Measurements from ENCODE around the gene GIT1. TPM values are rescaled to one million over a fixed set of nuclear protein-coding genes. Genes with fewer than 3 reads are reported as not detected.

GIT1 gene
- total RNA-seq, 6 experiments from 2014 or later = 24.1 to 29.7 (median 28.7) TPM

GRCh38 chr17:29566473-29567303 lies 22.8 kb downstream of the GIT1 start, which contains the start of gene ABHD15:
Gene ABHD15, minus strand, starts transcription at chr17:29567037. Its CDS starts 71 bp downstream, at chr17:29566966.
- Mint-ChIP-seq H3K36me3 (ENCODE audit: low read depth) (peaks cover 5% of the 10 kb centered on the region; the same call in 1 of the 2 replicates), H3K4me3 (peak within 1 kb of the TSS; percentile 96), H3K27ac (peak within 1 kb of the TSS; percentile 89), H3K4me1 (ENCODE audit: low read depth) (peaks cover 15% of the 10 kb centered on the region), H3K27me3 (ENCODE audit: insufficient read depth) (no peaks in the 10 kb centered on the region; the same call in 1 of the 2 replicates), H3K9me3 (no peaks in the 10 kb centered on the region)
- TF ChIP-seq, protein P1, sequence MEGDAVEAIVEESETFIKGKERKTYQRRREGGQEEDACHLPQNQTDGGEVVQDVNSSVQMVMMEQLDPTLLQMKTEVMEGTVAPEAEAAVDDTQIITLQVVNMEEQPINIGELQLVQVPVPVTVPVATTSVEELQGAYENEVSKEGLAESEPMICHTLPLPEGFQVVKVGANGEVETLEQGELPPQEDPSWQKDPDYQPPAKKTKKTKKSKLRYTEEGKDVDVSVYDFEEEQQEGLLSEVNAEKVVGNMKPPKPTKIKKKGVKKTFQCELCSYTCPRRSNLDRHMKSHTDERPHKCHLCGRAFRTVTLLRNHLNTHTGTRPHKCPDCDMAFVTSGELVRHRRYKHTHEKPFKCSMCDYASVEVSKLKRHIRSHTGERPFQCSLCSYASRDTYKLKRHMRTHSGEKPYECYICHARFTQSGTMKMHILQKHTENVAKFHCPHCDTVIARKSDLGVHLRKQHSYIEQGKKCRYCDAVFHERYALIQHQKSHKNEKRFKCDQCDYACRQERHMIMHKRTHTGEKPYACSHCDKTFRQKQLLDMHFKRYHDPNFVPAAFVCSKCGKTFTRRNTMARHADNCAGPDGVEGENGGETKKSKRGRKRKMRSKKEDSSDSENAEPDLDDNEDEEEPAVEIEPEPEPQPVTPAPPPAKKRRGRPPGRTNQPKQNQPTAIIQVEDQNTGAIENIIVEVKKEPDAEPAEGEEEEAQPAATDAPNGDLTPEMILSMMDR (IDR thresholded peaks at IDR 0.05) = no peak
- DNase-seq = peak; percentile 25

DNA sequence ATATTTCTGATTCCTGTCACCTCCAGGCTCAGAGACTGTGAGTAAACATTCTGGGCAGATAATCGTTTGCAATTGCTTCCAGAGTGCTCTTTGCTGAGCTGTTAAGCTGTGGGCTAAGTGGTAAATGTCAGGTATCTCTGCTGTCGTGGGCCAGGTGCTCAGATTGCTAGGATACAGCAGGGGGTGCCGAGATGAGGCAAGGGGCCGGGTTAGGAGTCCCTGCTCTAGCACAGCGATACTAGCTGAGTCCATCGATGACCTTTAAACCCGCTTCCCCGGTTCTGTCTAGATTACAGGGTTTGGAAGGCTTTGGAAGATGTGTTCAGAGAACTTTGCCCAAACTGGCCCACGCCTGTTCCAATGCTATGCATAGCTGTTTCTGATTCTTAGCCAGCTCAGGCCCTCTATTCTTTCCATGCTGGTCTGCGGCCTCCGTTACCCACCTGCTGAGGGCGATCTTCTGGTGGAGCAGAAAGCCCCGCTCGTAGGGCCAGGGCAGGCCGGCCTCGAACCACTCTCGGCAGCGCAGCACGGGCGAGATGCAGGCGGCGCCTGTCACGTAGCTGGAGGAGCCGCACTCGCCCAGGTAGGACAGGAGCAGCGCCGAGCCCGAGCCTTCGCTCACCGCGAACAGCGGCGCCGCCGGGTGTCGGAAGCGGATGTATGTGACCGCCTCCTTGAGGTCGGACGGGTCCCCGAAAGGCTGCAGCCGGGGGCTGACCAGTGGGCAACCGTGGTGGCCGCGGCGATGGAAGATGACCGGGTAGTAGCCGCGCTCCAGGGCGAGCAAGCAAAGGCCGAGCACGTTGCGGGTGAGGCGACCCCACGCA lies 23.6 kb downstream of the GIT1 start:
- no peaks in the 10 kb centered on the region for H3K9me3 Mint-ChIP-seq
- TF ChIP-seq, protein P1 (IDR thresholded peaks at IDR 0.05) = no peak; the same call in 1 of the 2 replicates
- peaks cover 4% of the 10 kb centered on the region; the same call in 1 of the 2 replicates for H3K36me3 Mint-ChIP-seq (ENCODE audit: low read depth)
- H3K27ac Mint-ChIP-seq = no peak overlapping the region
- H3K4me1 Mint-ChIP-seq (ENCODE audit: low read depth) = peaks cover 13% of the 10 kb centered on the region
- DNase-seq = no peak
- no peaks in the 10 kb centered on the region; the same call in 1 of the 2 replicates for H3K27me3 Mint-ChIP-seq (ENCODE audit: insufficient read depth)
- H3K4me3 Mint-ChIP-seq = no peak overlapping the region

DNA sequence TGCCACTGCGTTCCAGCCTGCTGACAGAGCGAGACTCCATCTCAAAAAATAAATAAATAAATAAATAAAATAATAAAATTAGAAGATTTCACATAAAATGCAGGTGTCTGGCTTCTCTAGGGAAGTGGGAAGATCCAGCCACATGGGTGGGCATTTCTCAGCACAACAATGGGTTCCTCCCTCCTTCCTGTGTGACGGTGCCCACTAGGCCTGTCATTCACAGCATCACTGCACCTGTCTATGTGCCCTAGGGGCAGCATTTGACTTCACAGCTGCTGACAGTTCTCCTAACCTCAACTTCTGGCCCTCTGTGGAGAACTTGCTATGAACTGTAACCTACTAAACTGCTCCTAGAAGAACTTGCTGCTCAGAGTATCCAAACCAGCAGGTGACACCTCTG lies 25.6 kb downstream of the GIT1 start:
- no peak overlapping the region for H3K4me3 Mint-ChIP-seq
- H3K4me1 Mint-ChIP-seq (ENCODE audit: low read depth) = no peaks in the 10 kb centered on the region
- H3K9me3 Mint-ChIP-seq = no peaks in the 10 kb centered on the region
- H3K27ac Mint-ChIP-seq = no peak overlapping the region
- no peaks in the 10 kb centered on the region; the same call in 1 of the 2 replicates for H3K27me3 Mint-ChIP-seq (ENCODE audit: insufficient read depth)
- TF ChIP-seq, protein P1 (IDR thresholded peaks at IDR 0.05) = no peak
- DNase-seq = no peak
- no peaks in the 10 kb centered on the region for H3K36me3 Mint-ChIP-seq (ENCODE audit: low read depth)

GRCh38 chr17:29562615-29563014 lies 26.8 kb downstream of the GIT1 start:
- TF ChIP-seq, protein P1 (IDR thresholded peaks at IDR 0.05) = no peak
- H3K9me3 Mint-ChIP-seq = no peaks in the 10 kb centered on the region
- no peaks in the 10 kb centered on the region for H3K27me3 Mint-ChIP-seq (ENCODE audit: insufficient read depth)
- no peak overlapping the region; the same call in 1 of the 2 replicates for H3K4me3 Mint-ChIP-seq
- H3K36me3 Mint-ChIP-seq (ENCODE audit: low read depth) = no peaks in the 10 kb centered on the region
- H3K27ac Mint-ChIP-seq = no peak overlapping the region
- H3K4me1 Mint-ChIP-seq (ENCODE audit: low read depth) = peaks cover 3% of the 10 kb centered on the region
- DNase-seq = no peak
